Subcutaneous abdominal adipose tissue (tissue), 5 donors: ENCODE results near the gene PGM2.

ENCODE experiments used
- H3K27ac ChIP-seq: one replicate; pipeline ENCODE4 v1.7.0; 2013; ENCODE audit warnings: low read depth, mild to moderate bottlenecking, inconsistent platforms, low read length, moderate library complexity
- H3K27me3 ChIP-seq, 5 donors: one replicate each; pipeline ENCODE4 v1.7.0; 2013; ENCODE audit warnings: low read length in 5 of 5, inconsistent platforms in 1 of 5; ENCODE audit not compliant: control insufficient read depth in 5 of 5, insufficient read depth in 4 of 5
- H3K36me3 ChIP-seq, 5 donors: one replicate each; pipeline ENCODE4 v1.7.0; 2013; ENCODE audit warnings: low read length in 5 of 5; ENCODE audit not compliant: control insufficient read depth in 5 of 5, insufficient read depth in 5 of 5
- H3K4me1 ChIP-seq, 5 donors: one replicate each; pipeline ENCODE4 v1.7.0; 2013; ENCODE audit warnings: low read length in 5 of 5, mild to moderate bottlenecking in 3 of 5, moderate library complexity in 1 of 5; ENCODE audit not compliant: control insufficient read depth in 5 of 5, insufficient read depth in 5 of 5
- H3K4me3 ChIP-seq, 5 donors: one replicate each; pipeline ENCODE4 v1.7.0; 2013; ENCODE audit warnings: low read length in 5 of 5, low read depth in 1 of 5
- H3K9ac ChIP-seq, 5 donors: one replicate each; pipeline ENCODE4 v1.7.0; 2013; ENCODE audit warnings: low read length in 5 of 5, mild to moderate bottlenecking in 4 of 5, moderate library complexity in 3 of 5
- H3K9me3 ChIP-seq, 5 donors: one replicate each; pipeline ENCODE4 v1.7.0; 2013; ENCODE audit warnings: low read length in 5 of 5; ENCODE audit not compliant: control insufficient read depth in 5 of 5
- donor health status: healthy.
- donor health status: healthy.
- donor health status: healthy.
- donor health status: healthy.
- donor health status: healthy.

The PGM2 gene

GRCh38 chr4:37905533-37906169 is 79.2 kb downstream of the PGM2 start:
- H3K4me1 ChIP-seq = peaks cover 0 to 3% (median 0%) of the 10 kb centered on the region in 5 donors
- no peaks in the 10 kb centered on the region for H3K36me3 ChIP-seq
- no peak overlapping the region for H3K4me3 ChIP-seq
- H3K9ac ChIP-seq = no peak overlapping the region
- H3K9me3 ChIP-seq = no peaks in the 10 kb centered on the region
- peaks cover 0 to 4% (median 0%) of the 10 kb centered on the region in 5 donors for H3K27me3 ChIP-seq
- no peak overlapping the region for H3K27ac ChIP-seq

DNA sequence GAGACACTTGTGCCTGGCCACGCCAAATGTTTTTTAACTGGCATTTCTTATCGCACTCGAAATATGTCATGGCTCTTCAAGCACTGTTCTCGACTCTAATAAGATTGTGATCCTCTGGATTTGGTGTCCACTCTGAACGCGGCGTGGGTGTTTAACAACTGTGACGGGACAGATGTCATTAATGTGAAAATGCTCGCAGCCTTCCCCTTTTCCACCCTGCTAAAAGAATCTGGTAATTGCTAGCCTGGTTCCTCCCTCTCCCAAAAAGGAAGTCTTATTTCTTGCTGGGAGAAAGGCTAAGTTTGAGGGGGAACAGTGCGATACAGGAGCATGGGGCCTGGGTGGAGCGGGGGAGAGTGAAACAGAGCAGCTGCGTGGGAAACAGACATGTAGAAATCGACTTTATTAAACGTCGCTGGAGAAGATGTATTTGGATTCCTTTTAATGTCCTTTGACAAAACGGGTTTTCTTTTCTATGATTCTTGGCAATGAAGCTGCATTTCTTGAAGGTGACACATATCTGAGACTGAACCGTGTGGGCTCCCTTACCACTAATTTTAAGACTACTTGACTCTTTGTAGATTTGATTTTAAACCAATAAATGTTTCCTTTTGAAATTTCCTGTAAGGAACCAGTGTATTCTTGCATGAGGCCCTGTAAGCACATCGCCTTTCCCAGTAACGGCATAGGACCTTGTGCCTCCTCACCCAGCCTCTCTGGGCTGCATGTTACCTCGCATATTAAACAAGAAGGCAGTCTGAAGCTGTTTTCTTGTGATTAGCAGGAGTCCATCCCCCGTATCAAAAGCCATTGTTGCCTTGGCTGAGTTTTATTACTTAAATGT is 82.2 kb downstream of the PGM2 start:
- Histone ChIP-seq H3K9ac (no peak overlapping the region), H3K36me3 (no peaks in the 10 kb centered on the region), H3K9me3 (no peaks in the 10 kb centered on the region), H3K4me3 (no peak overlapping the region), H3K27ac (no peak overlapping the region), H3K27me3 (no peaks in the 10 kb centered on the region), H3K4me1 (peaks cover 0 to 3% (median 0%) of the 10 kb centered on the region in 5 donors)

DNA sequence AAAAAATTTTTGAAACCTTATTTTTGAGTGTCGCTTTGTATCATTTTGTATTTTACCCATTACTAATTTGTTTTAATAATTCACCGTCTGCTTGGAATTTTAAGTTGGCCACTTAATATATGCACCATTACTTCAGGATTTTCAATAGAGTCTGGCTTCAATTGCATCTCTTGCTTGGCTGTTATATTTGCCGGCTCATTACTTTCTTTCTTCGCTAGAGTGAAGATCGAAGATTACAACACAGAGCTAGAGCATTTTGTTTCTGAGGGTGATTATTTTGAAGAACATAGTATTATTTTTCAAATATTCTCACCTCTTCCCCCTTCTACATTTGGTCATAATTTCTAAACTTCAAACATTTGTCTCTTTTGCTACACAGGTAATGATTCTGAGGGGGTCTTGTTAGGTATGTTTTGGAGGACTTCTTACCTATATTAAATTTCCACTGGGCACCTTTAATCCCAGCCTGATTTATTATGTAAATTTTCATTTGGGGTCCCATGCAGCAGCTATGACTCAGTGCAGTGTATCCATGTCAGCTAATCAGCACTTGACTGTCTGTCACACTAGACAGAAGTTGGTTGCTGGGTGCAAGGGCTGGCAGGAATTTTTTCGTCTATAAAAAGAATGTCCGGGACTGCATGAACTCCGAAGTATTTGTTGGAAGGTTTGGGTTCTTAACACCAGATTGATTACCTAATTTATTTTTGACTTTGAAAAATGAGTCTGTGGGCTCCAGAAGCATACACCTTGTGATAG is 83.0 kb downstream of the PGM2 start:
- no peaks in the 10 kb centered on the region for H3K27me3 ChIP-seq
- H3K9me3 ChIP-seq = no peaks in the 10 kb centered on the region
- no peaks in the 10 kb centered on the region for H3K4me1 ChIP-seq
- H3K4me3 ChIP-seq = no peak overlapping the region
- no peak overlapping the region for H3K27ac ChIP-seq
- no peaks in the 10 kb centered on the region for H3K36me3 ChIP-seq
- H3K9ac ChIP-seq = no peak overlapping the region

DNA sequence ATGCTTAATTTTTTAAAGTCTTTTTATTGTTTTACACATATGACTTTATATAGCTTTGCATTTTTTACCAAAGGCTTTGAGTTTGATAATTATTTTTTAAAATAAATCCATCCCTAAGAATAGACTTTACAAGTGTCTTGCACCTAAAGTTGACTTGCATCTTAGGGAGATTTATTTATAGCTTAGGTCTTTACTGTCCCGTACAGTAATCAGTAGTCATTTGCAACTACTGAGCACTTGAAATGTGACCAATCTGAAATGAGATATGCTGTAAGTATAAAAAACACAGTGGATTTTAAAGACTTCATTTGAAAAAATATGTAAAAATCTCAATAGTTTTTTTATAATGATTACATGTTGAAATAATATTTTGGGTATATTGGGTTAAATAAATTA is 83.6 kb downstream of the PGM2 start:
- Histone ChIP-seq H3K36me3 (no peaks in the 10 kb centered on the region), H3K27me3 (no peaks in the 10 kb centered on the region), H3K4me3 (no peak overlapping the region), H3K9ac (no peak overlapping the region), H3K27ac (no peak overlapping the region), H3K4me1 (no peaks in the 10 kb centered on the region), H3K9me3 (no peaks in the 10 kb centered on the region)
